Thyroid gland (tissue), 4 donors: ENCODE results near the gene RASSF7. TPM values are rescaled to one million over a fixed set of nuclear protein-coding genes. Genes with fewer than 3 reads are reported as not detected.

Experiments used
- DNase-seq, 2 donors: peaks; one replicate each; pipeline ENCODE4 v3.0.0-alpha.2; 2019
- H3K27ac ChIP-seq, 3 donors: fragments of 200-600 bp; sonication (generic); 1 replicate in 2 of 3; 2 replicates in 1 of 3; pipeline ENCODE4 v1.5.1; 2016 to 2019; ENCODE audit warnings: mild to moderate bottlenecking in 1 of 3, moderate library complexity in 1 of 3
- H3K27me3 ChIP-seq: fragments of 200-600 bp; sonication (generic); one replicate; pipeline ENCODE4 v1.5.1; 2019
- H3K36me3 ChIP-seq, 2 donors: fragments of 200-600 bp; sonication (generic); one replicate each; pipeline ENCODE4 v1.5.1; 2016 to 2019
- H3K4me1 ChIP-seq, 2 donors: fragments of 200-600 bp; sonication (generic); one replicate each; pipeline ENCODE4 v1.5.1; 2017 to 2019
- H3K4me3 ChIP-seq, 3 donors: fragments of 200-600 bp; sonication (generic); replicated peaks in 1 of 3; 1 replicate in 2 of 3; 2 replicates in 1 of 3; pipeline ENCODE4 v1.5.1; 2016; ENCODE audit warnings: mild to moderate bottlenecking in 1 of 3
- H3K9me3 ChIP-seq: fragments of 200-600 bp; sonication (generic); one replicate; pipeline ENCODE4 v1.5.1; 2017
- POLR2A ChIP-seq, 2 donors: fragments of 450-650 bp; IDR thresholded peaks; one replicate each; pipeline ENCODE4 v1.6.1; 2017; ENCODE audit warnings: antibody characterized with exemption in 2 of 2, mild to moderate bottlenecking in 2 of 2, moderate library complexity in 1 of 2
- WGBS, 2 donors: methylation state at CpG; one replicate each; pipeline ENCODE4 v1.1.5; 2017; 5-methylcytosine and 5-hydroxymethylcytosine counted together
- intact Hi-C: fragments of 100-400 bp; cut with DNase I; formaldehyde crosslinking; loops from one replicate; pipeline ENCODE4 v1.15.1; 2023
- total RNA-seq, 4 donors: library from RNA; depleted of rRNA; stranded (reverse); fragments of >200 nt; gene quantifications; one replicate each; pipeline ENCODE4 v1.2.3, GENCODE V29; 2016
- TF ChIP-seq, protein P1 (sequence below), 6 experiments: fragments of 200-600 bp in 3 of 6; fragments of 450-650 bp in 3 of 6; sonication (generic) in 3 of 6; IDR thresholded peaks; one replicate each; pipeline ENCODE4 v1.5.1; 2016 to 2019; ENCODE audit warnings: antibody characterized with exemption in 6 of 6, mild to moderate bottlenecking in 2 of 6, inconsistent platforms in 1 of 6, moderate library complexity in 1 of 6

Gene RASSF7
- total RNA-seq, 4 donors from 2014 or later: 18.6 to 60.0 (median 24.8) TPM

DNA sequence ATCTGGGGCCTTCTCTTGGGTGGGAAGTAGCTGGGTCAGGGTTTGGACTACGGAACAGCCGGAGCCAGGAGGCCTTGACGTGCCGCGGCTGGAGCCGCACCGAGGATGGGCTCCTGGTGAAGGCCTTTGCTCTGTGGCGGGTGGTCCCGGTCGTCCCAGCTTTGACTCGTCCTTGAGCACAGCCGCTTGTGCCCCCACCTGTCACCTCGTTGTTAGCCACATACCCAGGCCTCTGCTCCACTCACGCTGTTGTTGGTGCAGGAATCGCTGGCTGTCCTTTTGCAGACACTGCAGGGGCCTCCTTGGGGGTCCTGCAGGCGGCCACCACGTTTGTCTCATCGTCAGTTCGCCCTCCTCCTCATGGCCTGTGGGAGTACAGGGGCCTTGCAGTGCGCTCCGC lies 32.6 kb downstream of the RASSF7 start:
- Histone ChIP-seq H3K9me3 (no peaks in the 10 kb centered on the region), H3K27ac (no peak overlapping the region), H3K4me1 (no peaks in the 10 kb centered on the region), H3K36me3 (peaks cover 53 to 71% of the 10 kb centered on the region in 2 donors), H3K27me3 (no peaks in the 10 kb centered on the region), H3K4me3 (no peak overlapping the region)
- TF ChIP-seq, protein P1, sequence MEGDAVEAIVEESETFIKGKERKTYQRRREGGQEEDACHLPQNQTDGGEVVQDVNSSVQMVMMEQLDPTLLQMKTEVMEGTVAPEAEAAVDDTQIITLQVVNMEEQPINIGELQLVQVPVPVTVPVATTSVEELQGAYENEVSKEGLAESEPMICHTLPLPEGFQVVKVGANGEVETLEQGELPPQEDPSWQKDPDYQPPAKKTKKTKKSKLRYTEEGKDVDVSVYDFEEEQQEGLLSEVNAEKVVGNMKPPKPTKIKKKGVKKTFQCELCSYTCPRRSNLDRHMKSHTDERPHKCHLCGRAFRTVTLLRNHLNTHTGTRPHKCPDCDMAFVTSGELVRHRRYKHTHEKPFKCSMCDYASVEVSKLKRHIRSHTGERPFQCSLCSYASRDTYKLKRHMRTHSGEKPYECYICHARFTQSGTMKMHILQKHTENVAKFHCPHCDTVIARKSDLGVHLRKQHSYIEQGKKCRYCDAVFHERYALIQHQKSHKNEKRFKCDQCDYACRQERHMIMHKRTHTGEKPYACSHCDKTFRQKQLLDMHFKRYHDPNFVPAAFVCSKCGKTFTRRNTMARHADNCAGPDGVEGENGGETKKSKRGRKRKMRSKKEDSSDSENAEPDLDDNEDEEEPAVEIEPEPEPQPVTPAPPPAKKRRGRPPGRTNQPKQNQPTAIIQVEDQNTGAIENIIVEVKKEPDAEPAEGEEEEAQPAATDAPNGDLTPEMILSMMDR (IDR thresholded peaks at IDR 0.05): no peak
- TF ChIP-seq POLR2A (IDR thresholded peaks at IDR 0.05): no peak
- 95 to 96% methylated on average over 21 of the region's 21 CpGs for WGBS, 2 donors
- no peak for DNase-seq
- intact Hi-C loops: no loop called here

DNA sequence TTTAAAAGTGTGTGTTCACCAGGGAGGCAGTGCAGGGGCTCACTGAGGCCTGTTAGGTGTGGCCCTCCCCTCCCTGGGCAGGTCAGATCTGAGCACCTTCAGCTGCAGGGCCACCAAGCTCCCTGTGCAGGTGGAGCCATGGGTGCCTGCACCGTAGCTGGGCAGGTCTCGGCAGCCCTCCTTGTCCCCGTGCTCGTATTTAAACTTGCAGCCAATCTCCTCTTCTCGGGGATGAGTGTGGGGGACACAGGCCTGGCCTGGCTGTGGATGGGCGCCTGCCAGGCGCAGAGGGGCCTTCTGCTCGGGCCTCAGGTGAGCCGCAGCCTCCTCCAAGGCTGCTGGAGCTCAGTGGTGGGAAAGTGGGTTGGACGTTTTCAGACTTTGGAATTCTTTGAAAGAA lies 34.6 kb downstream of the RASSF7 start:
- Histone ChIP-seq H3K27me3 (no peaks in the 10 kb centered on the region), H3K27ac (no peak overlapping the region), H3K9me3 (no peaks in the 10 kb centered on the region), H3K4me3 (no peak overlapping the region), H3K4me1 (no peaks in the 10 kb centered on the region), H3K36me3 (peaks cover 66 to 78% of the 10 kb centered on the region in 2 donors)
- WGBS, 2 donors: 93 to 96% methylated on average over 6 to 9 of the region's 10 CpGs
- intact Hi-C loops: no loop called here
- DNase-seq: no peak
- no peak for TF ChIP-seq POLR2A (IDR thresholded peaks at IDR 0.05)
- TF ChIP-seq, protein P1 (IDR thresholded peaks at IDR 0.05): no peak

DNA sequence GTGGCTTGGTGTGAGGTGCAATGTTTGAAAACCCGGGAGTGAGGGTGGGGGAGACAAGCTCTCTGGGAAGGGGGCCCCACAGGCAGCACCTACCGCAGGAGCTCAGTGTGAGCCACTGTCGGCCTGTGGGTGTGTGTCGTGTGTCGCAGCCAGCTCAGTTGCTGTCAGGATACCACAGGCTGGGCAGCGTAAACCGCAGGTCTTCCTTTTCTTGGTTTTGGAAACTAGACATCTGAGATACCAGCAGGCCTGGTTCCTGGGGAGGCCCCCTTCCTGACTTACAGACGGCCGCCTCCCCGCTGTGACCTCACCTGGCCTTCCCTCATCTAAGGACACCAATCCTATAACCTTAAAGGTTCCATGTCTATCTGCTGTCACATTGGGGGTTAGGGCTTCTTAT lies 35.6 kb downstream of the RASSF7 start:
- peaks cover 68 to 79% of the 10 kb centered on the region in 2 donors for H3K36me3 ChIP-seq
- no peak for TF ChIP-seq POLR2A (IDR thresholded peaks at IDR 0.05)
- TF ChIP-seq, protein P1 (IDR thresholded peaks at IDR 0.05): no peak
- DNase-seq: no peak
- no peaks in the 10 kb centered on the region for H3K27me3 ChIP-seq
- WGBS, 2 donors: 85 to 95% methylated on average over 9 of the region's 10 CpGs
- intact Hi-C loops: no loop called here
- H3K27ac ChIP-seq: no peak overlapping the region
- no peak overlapping the region for H3K4me3 ChIP-seq
- no peaks in the 10 kb centered on the region for H3K9me3 ChIP-seq
- no peaks in the 10 kb centered on the region for H3K4me1 ChIP-seq

DNA sequence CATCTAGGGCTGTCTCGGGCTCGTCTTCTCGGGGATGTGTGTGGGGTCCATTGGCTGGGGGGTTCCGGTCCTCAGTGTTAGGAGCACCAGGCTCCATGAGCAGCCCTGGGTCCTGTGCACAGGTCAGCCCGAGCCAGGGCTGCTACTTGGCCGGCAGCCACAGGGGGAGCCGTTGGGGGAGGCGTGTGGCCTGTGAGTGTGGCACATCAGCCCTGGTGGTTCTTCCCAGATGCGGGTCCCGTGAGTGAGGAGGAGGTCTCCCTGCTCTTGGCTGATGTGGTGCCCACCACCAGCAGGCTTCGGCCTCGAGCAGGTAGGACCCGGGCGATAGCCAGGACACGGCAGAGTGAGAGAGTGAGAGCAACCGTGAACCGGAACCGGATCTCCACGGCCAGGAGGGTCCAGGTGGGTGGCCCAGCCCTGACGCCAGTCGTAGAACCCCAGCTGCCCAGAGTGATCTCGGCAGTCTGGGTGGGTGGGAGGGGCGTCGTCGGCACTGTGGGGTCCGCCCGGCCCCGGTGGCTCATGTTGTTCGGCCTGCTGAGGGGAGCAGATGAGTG lies 36.5 kb downstream of the RASSF7 start:
- H3K9me3 ChIP-seq: no peaks in the 10 kb centered on the region
- intact Hi-C loops: no loop called here
- no peak for DNase-seq
- 85 to 87% methylated on average over 4 to 10 of the region's 29 CpGs for WGBS, 2 donors
- H3K27me3 ChIP-seq: no peaks in the 10 kb centered on the region
- peaks cover 70 to 83% of the 10 kb centered on the region in 2 donors for H3K36me3 ChIP-seq
- TF ChIP-seq, protein P1 (IDR thresholded peaks at IDR 0.05): no peak
- TF ChIP-seq POLR2A (IDR thresholded peaks at IDR 0.05): no peak
- H3K4me3 ChIP-seq: no peak overlapping the region
- H3K27ac ChIP-seq: no peak overlapping the region
- no peaks in the 10 kb centered on the region for H3K4me1 ChIP-seq

DNA sequence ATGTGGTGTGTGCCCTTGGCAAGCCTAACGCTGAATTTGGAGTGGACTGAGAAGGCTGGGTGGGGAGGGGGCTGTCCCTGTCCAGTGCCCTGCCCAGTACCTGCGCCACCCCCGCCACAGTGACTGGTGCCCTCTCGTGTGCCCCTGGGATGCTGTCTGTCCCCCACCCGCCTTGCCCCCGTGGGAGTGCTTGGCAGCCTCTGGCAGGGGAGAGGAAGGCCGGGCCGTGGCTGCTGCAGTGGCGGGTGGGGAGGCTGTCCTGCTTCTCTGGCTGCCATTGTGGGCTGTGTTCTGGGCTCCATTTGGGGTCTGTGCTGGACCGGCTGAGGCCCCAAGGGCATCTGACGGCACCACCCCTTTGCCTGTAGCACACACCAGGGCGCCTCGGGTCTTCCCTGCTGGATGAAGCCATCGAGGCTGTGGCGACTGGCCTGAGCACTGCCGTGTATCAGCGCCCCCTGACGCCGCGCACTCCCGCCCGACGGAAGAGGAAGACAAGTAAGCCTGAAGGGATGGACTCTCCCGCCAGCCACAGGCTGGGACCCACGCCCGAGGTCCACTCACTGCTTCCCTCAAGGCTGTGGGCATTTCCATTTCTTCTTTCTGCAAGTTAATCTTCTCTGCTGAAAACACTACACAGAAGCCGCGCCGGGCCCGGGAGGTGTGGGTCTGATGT lies 37.4 kb downstream of the RASSF7 start:
- DNase-seq: no peak
- intact Hi-C loops: no loop called here
- no peaks in the 10 kb centered on the region for H3K27me3 ChIP-seq
- no peak overlapping the region for H3K4me3 ChIP-seq
- no peak overlapping the region for H3K27ac ChIP-seq
- peaks cover 63 to 80% of the 10 kb centered on the region in 2 donors for H3K36me3 ChIP-seq
- H3K9me3 ChIP-seq: no peaks in the 10 kb centered on the region
- H3K4me1 ChIP-seq: no peaks in the 10 kb centered on the region
- TF ChIP-seq POLR2A (IDR thresholded peaks at IDR 0.05): no peak
- TF ChIP-seq, protein P1 (IDR thresholded peaks at IDR 0.05): no peak
- 96 to 99% methylated on average over 19 to 29 of the region's 30 CpGs for WGBS, 2 donors
